Heart left ventricle (tissue), 16 donors: ENCODE results near the gene CHIC2. TPM values are rescaled to one million over a fixed set of nuclear protein-coding genes. Genes with fewer than 3 reads are reported as not detected.

Experiments used
- ATAC-seq, 4 donors: fragments of 200-7000 bp; cut with Tn5 transposase; one replicate each; pipeline ENCODE4 v1.9.1; 2020 to 2022; ENCODE audit warnings: moderate library complexity in 4 of 4, mild to moderate bottlenecking in 3 of 4, moderate number of reproducible peaks in 1 of 4
- DNase-seq, 5 donors: peaks; one replicate each; pipeline ENCODE4 v3.0.0-alpha.2; 2020
- H3K27ac ChIP-seq, 12 donors: fragments of 200-600 bp; sonication (generic) in 4 of 12; one replicate each; pipeline versions ENCODE4 v1.5.0 to v1.8.0; 2016 to 2022; ENCODE audit warnings: mild to moderate bottlenecking in 2 of 12
- H3K27me3 ChIP-seq, 9 donors: fragments of 200-600 bp; sonication (generic) in 2 of 9; one replicate each; pipeline versions ENCODE4 v1.5.1 to v1.8.0; 2016 to 2022; ENCODE audit warnings: mild to moderate bottlenecking in 3 of 9
- H3K36me3 ChIP-seq, 9 donors: fragments of 200-600 bp; sonication (generic) in 2 of 9; one replicate each; pipeline versions ENCODE4 v1.5.0 to v1.8.0; 2018 to 2022; ENCODE audit warnings: mild to moderate bottlenecking in 2 of 9
- H3K4me1 ChIP-seq, 12 donors: fragments of 200-600 bp; sonication (generic) in 4 of 12; one replicate each; pipeline versions ENCODE4 v1.5.0 to v1.8.0; 2016 to 2022; ENCODE audit warnings: mild to moderate bottlenecking in 3 of 12
- H3K4me3 ChIP-seq, 12 donors: fragments of 200-600 bp; sonication (generic) in 4 of 12; one replicate each; pipeline versions ENCODE4 v1.5.0 to v1.8.0; 2017 to 2022; ENCODE audit warnings: mild to moderate bottlenecking in 9 of 12, moderate library complexity in 4 of 12
- H3K9me3 ChIP-seq, 12 donors: fragments of 200-600 bp; sonication (generic) in 4 of 12; one replicate each; pipeline versions ENCODE4 v1.5.0 to v1.8.0; 2016 to 2022; ENCODE audit warnings: mild to moderate bottlenecking in 1 of 12
- CTCF ChIP-seq, 12 donors: fragments of 200-600 bp; sonication (generic) in 4 of 12; IDR thresholded peaks; one replicate each; pipeline versions ENCODE4 v1.5.0 to v1.8.0; 2018 to 2022; ENCODE audit warnings: antibody characterized with exemption in 12 of 12, mild to moderate bottlenecking in 5 of 12
- POLR2A ChIP-seq, 2 donors: fragments of 450-650 bp; IDR thresholded peaks; one replicate each; pipeline ENCODE4 v1.6.1; 2017; ENCODE audit warnings: antibody characterized with exemption in 2 of 2, mild to moderate bottlenecking in 2 of 2, moderate library complexity in 2 of 2
- WGBS, 4 donors: extraction: QIAGEN DNeasy Blood & Tissue Kit in 2 of 4; methylation state at CpG; one replicate each; pipeline versions ENCODE4 v1.1.5 to v1.1.7; 2013 to 2018; 5-methylcytosine and 5-hydroxymethylcytosine counted together
- intact Hi-C, 10 donors: fragments of 100-400 bp; cut with DNase I; formaldehyde crosslinking; loops; one replicate each; pipeline versions ENCODE4 v1.11.1 to v1.14.2; 2022
- polyA plus RNA-seq, 2 donors: library from polyadenylated mRNA; stranded (reverse); fragments of 200-250 nt; gene quantifications; one replicate each; pipeline ENCODE4 v1.2.3, GENCODE V29; 2013
- total RNA-seq, 9 donors: library from RNA; depleted of rRNA in 2 of 9; stranded (reverse); fragments of >200 nt in 2 of 9; fragmentation: NEBNext Ultra II Directional in 3 of 9; extraction: Animal tissue kit (Norgen Biotek cat#: 25700) in 3 of 9; gene quantifications; one replicate each; pipeline versions ENCODE4 v1.1.0 to v1.2.4, GENCODE V29; 2016 to 2023
- donor health status: ischemic (EF 13 %, LVEDD 7.1; RV severe dilation, severe dysfunction).
- donor health status: healthy with polysubstance abuse.
- donor health status: DM: no; HTN: yes; CAD: no.
- donor health status: DM: no; HTN: no; CAD: no.
- donor health status: ischemic (EF 25% LVEDD 6.9; RV normal size, moderate dysfunction).
- donor health status: ischemic (EF 25% LVEDD 5.7; RV mildly dilated, moderate dysfunction).
- donor health status: healthy.
- donor health status: DM: yes; HTN: yes; CAD: no.
- donor health status: ischemic (EF 35%, LVEDD 5.7; RV mildly dilated, moderate dysfunction).
- donor health status: nonischemic (EF 11% LVEDD 7.7; RV severe dilation, severe dysfunction).
- donor health status: DM: yes; HTN: yes; CAD: no.
- donor health status: PGD.
- donor health status: ischemic (EF 29% LVEDD 5.4; RV normal size, mild dysfunction).
- donor health status: nonischemic (EF 23%, LVEDD 6.1; RV moderate dilation, normal function).

CHIC2 gene
- total and polyA plus RNA-seq, 11 donors: 5.5 to 17.8 (median 11.2) TPM

DNA sequence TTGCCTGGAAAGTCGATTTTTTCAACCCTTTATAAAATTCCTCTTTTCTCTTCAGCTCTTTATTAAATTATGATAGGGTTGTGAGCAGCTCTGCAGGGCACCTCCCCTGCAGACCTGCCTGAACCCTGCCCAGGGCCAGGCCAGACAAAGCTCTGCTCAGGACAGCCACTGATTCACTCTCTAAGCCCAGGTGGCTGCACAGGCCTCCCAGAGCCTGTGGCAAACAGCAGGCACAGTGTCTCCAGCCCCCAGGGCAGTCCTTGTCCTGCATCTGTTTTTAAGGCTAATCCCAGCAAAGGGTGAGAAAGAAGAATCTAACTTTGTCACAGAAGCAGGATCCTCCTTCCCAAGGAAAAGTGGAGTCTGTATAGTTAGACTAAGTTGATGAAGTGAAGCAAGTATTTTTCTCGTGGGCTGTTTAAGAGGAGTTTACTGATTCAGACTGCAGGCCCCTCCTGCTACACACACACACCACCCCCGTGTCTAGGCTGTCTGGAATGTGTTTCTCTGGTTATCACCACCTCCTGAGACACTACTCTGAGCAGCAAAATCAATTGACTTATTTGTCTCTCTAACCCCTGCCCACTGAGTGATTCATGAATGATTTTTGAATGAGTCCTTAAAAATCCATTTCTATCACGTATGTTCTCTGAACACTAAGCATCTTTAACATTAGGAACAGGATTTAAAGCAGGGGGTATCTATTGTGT, 101.7 kb downstream of the CHIC2 start:
- TF ChIP-seq POLR2A (IDR thresholded peaks at IDR 0.05) (no peak), CTCF (IDR thresholded peaks at IDR 0.05) (no peak)
- Histone ChIP-seq H3K27me3 (no peaks in the 10 kb centered on the region), H3K27ac (peak overlapping the region in 2 of 12 donors; percentile 22 to 34), H3K4me1 (peaks cover 0 to 8% (median 0%) of the 10 kb centered on the region in 12 donors), H3K9me3 (no peaks in the 10 kb centered on the region), H3K4me3 (no peak overlapping the region), H3K36me3 (no peaks in the 10 kb centered on the region)
- intact Hi-C loops: no loop called here
- ATAC-seq (peak in 3 of 4 donors; percentile 62 to 92 (median 65)), DNase-seq (no peak)
- 58 to 76% (median 69%) methylated on average over 4 of the region's 4 CpGs for WGBS, 4 donors

- no peak for TF ChIP-seq CTCF (IDR thresholded peaks at IDR 0.05)
- TF ChIP-seq POLR2A (IDR thresholded peaks at IDR 0.05): no peak
Observed at GRCh38 chr4:53961351-53961750, 103.1 kb downstream of the CHIC2 start.

DNA sequence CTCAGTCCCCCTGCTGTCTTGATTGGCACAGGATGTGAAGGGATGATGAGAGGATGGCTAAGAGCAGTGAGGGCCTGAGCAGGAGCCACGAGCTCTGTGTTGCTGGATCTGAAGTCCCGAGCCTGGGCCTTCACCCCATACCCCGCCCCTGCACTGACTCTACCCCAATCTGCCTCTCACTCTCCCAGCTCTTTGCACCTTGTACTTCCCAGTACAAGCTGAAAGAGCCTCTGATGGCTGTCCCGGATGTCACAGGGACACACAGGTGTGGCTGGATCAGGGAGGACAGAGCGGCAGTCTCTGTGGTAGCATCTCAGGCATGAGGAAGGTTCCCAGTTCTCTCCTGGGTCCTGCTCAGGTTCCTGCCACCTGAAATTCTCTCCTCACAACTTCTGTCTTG, 103.6 kb downstream of the CHIC2 start:
- TF ChIP-seq CTCF (IDR thresholded peaks at IDR 0.05): no peak
- TF ChIP-seq POLR2A (IDR thresholded peaks at IDR 0.05): no peak
- no peak for ATAC-seq
- WGBS, 4 donors: 89 to 98% (median 95%) methylated on average over 5 of the region's 5 CpGs
- H3K9me3 ChIP-seq: no peaks in the 10 kb centered on the region
- H3K4me3 ChIP-seq: no peak overlapping the region
- peaks cover 0 to 8% (median 0%) of the 10 kb centered on the region in 12 donors for H3K4me1 ChIP-seq
- no peak for DNase-seq
- intact Hi-C loops: no loop called here
- H3K36me3 ChIP-seq: no peaks in the 10 kb centered on the region
- no peak overlapping the region for H3K27ac ChIP-seq
- no peaks in the 10 kb centered on the region for H3K27me3 ChIP-seq

More at GRCh38 chr4:53961351-53961750, 103.1 kb downstream of the CHIC2 start:
- ATAC-seq (no peak), DNase-seq (no peak)
- H3K4me1 ChIP-seq: peaks cover 0 to 8% (median 0%) of the 10 kb centered on the region in 12 donors
- WGBS, 4 donors: 89 to 94% (median 92%) methylated on average over 1 of the region's 1 CpG
- H3K9me3 ChIP-seq: no peaks in the 10 kb centered on the region
- no peaks in the 10 kb centered on the region for H3K36me3 ChIP-seq
- no peak overlapping the region for H3K27ac ChIP-seq
- no peak overlapping the region for H3K4me3 ChIP-seq
- H3K27me3 ChIP-seq: no peaks in the 10 kb centered on the region
- intact Hi-C loops: no loop called here

Other genes starting within 250 kb of the CHIC2 start
- gene GSX2, start 35.6 kb upstream of the CHIC2 start, total RNA-seq: not detected
- under 1 TPM in 1 of 2 donors, not detected in 1; 0.04 TPM for gene GSX2, start 35.6 kb upstream of the CHIC2 start, polyA plus RNA-seq
- 10 to 100 TPM in 8 of 9 donors, 1 to 10 TPM in 1; 8.0 to 58.1 (median 22.6) TPM for gene PDGFRA, start 164.7 kb upstream of the CHIC2 start, total RNA-seq
- gene PDGFRA, start 164.7 kb upstream of the CHIC2 start, polyA plus RNA-seq: 10 to 100 TPM in 1 of 2 donors, 1 to 10 TPM in 1; 4.3 to 17.6 TPM